Breast epithelium (tissue), 4 donors: ENCODE results near the gene MISFA. TPM values are rescaled to one million over a fixed set of nuclear protein-coding genes. Genes with fewer than 3 reads are reported as not detected.

Experiments
- DNase-seq, 2 donors: peaks; one replicate each; pipeline ENCODE4 v3.0.0-alpha.2; 2019; ENCODE audit warnings: low spot score in 2 of 2
- H3K27ac ChIP-seq, 2 donors: fragments of 200-600 bp; sonication (generic) in 1 of 2; one replicate each; pipeline ENCODE4 v1.5.1; 2016 to 2019; ENCODE audit warnings: mild to moderate bottlenecking in 1 of 2
- H3K27me3 ChIP-seq, 2 donors: fragments of 200-600 bp; sonication (generic) in 1 of 2; one replicate each; pipeline versions ENCODE4 v1.5.1 to v1.6.0; 2017 to 2019; ENCODE audit warnings: control low read depth in 1 of 2, mild to moderate bottlenecking in 1 of 2
- H3K36me3 ChIP-seq: fragments of 200-600 bp; one replicate; pipeline ENCODE4 v1.5.1; 2019
- H3K4me1 ChIP-seq, 2 donors: fragments of 200-600 bp; sonication (generic); one replicate each; pipeline ENCODE4 v1.5.1; 2016 to 2019; ENCODE audit warnings: control low read depth in 1 of 2
- H3K4me3 ChIP-seq, 3 donors: fragments of 200-600 bp; sonication (generic); 1 replicate in 2 of 3; 2 replicates in 1 of 3; pipeline ENCODE4 v1.5.1; 2016 to 2019; ENCODE audit warnings: mild to moderate bottlenecking in 3 of 3, moderate library complexity in 2 of 3
- H3K9me3 ChIP-seq, 2 donors: fragments of 200-600 bp; sonication (generic) in 1 of 2; one replicate each; pipeline ENCODE4 v1.5.1; 2016 to 2019; ENCODE audit warnings: control low read depth in 1 of 2
- CTCF ChIP-seq, 3 donors: fragments of 450-650 bp; IDR thresholded peaks; one replicate each; pipeline ENCODE4 v1.5.1; 2016 to 2017; ENCODE audit warnings: antibody characterized with exemption in 3 of 3, mild to moderate bottlenecking in 3 of 3, moderate library complexity in 3 of 3
- POLR2A ChIP-seq: fragments of 450-650 bp; IDR thresholded peaks from one replicate; pipeline ENCODE4 v1.6.1; 2016; ENCODE audit warnings: antibody characterized with exemption, mild to moderate bottlenecking, moderate library complexity
- POLR2AphosphoS5 ChIP-seq, 3 donors: sonication (generic); formaldehyde crosslinking; IDR thresholded peaks; one replicate each; pipeline ENCODE4 v1.6.1; 2017; ENCODE audit warnings: antibody characterized with exemption in 3 of 3
- intact Hi-C: fragments of 100-400 bp; cut with DNase I; formaldehyde crosslinking; loops from one replicate; pipeline ENCODE4 v1.15.1; 2023; ENCODE audit warnings: low total_unique reads
- total RNA-seq, 3 donors: library from RNA; depleted of rRNA; stranded (reverse); fragments of >200 nt; gene quantifications; one replicate each; pipeline ENCODE4 v1.1.0, GENCODE V29; 2016

Gene MISFA
- 1 to 10 TPM in 2 of 3 donors, not detected in 1; 2.6 TPM for total RNA-seq

- no peak within 1 kb of the TSS for H3K27ac ChIP-seq
- no peaks in the 10 kb centered on the region for H3K9me3 ChIP-seq
- intact Hi-C loops, result no loop called here
- TF ChIP-seq POLR2A (no peak), POLR2AphosphoS5 (IDR thresholded peaks at IDR 0.05) (no peak), CTCF (IDR thresholded peaks at IDR 0.05) (no peak)
- H3K36me3 ChIP-seq, result no peaks in the 10 kb centered on the region
- H3K4me3 ChIP-seq, result no peak within 1 kb of the TSS
- no peak for DNase-seq
- H3K27me3 ChIP-seq, result no peaks in the 10 kb centered on the region
- no peaks in the 10 kb centered on the region for H3K4me1 ChIP-seq
Observed at GRCh38 chr11:18599739-18600230, at the start of gene MISFA. Gene MISFA (plus strand): TSS chr11:18599789. CDS start chr11:18599929, 140 bp downstream.

GRCh38 chr11:18563090-18563730 is 36.4 kb upstream of the MISFA start:
- TF ChIP-seq POLR2A (no peak), CTCF (IDR thresholded peaks at IDR 0.05) (no peak), POLR2AphosphoS5 (IDR thresholded peaks at IDR 0.05) (no peak)
- H3K36me3 ChIP-seq, result no peaks in the 10 kb centered on the region

GRCh38 chr11:18564149-18564548 is 35.4 kb upstream of the MISFA start:
- Histone ChIP-seq H3K9me3 (no peaks in the 10 kb centered on the region), H3K4me3 (no peak overlapping the region), H3K4me1 (no peaks in the 10 kb centered on the region), H3K36me3 (no peaks in the 10 kb centered on the region), H3K27me3 (no peaks in the 10 kb centered on the region), H3K27ac (no peak overlapping the region)
- no peak for DNase-seq
- intact Hi-C loops, result no loop called here
- TF ChIP-seq CTCF (IDR thresholded peaks at IDR 0.05) (no peak), POLR2AphosphoS5 (IDR thresholded peaks at IDR 0.05) (no peak), POLR2A (no peak)

More at GRCh38 chr11:18563090-18563730, 36.4 kb upstream of the MISFA start:
- DNase-seq, result no peak
- no peak overlapping the region for H3K27ac ChIP-seq
- no peaks in the 10 kb centered on the region for H3K4me1 ChIP-seq
- H3K27me3 ChIP-seq, result no peaks in the 10 kb centered on the region
- intact Hi-C loops, result no loop called here
- H3K4me3 ChIP-seq, result no peak overlapping the region
- H3K9me3 ChIP-seq, result no peaks in the 10 kb centered on the region

GRCh38 chr11:18566406-18566805 is 33.2 kb upstream of the MISFA start:
- no peak for DNase-seq
- H3K36me3 ChIP-seq, result no peaks in the 10 kb centered on the region
- no peak overlapping the region for H3K27ac ChIP-seq
- H3K9me3 ChIP-seq, result no peaks in the 10 kb centered on the region
- no peak for TF ChIP-seq POLR2A
- no peak for TF ChIP-seq CTCF (IDR thresholded peaks at IDR 0.05)
- TF ChIP-seq POLR2AphosphoS5 (IDR thresholded peaks at IDR 0.05), result no peak
- intact Hi-C loops, result no loop called here
- no peaks in the 10 kb centered on the region for H3K4me1 ChIP-seq
- no peaks in the 10 kb centered on the region for H3K27me3 ChIP-seq
- no peak overlapping the region for H3K4me3 ChIP-seq

GRCh38 chr11:18567081-18567480 is 32.5 kb upstream of the MISFA start:
- DNase-seq, result no peak
- no peaks in the 10 kb centered on the region for H3K9me3 ChIP-seq
- no peaks in the 10 kb centered on the region for H3K4me1 ChIP-seq
- no peaks in the 10 kb centered on the region for H3K36me3 ChIP-seq
- H3K4me3 ChIP-seq, result no peak overlapping the region
- H3K27me3 ChIP-seq, result no peaks in the 10 kb centered on the region
- H3K27ac ChIP-seq, result no peak overlapping the region
- intact Hi-C loops, result no loop called here
- TF ChIP-seq POLR2A, result no peak
- no peak for TF ChIP-seq CTCF (IDR thresholded peaks at IDR 0.05)
- no peak for TF ChIP-seq POLR2AphosphoS5 (IDR thresholded peaks at IDR 0.05)
